Stimulated activated CD4-positive, alpha-beta T cell treated with anti-CD3 and anti-CD28 coated beads, TNF-alpha, amount 100 ng/mL, for 48 hours (primary cell): ENCODE data around the gene ADO.
"Not testable (repeated sequence)": the region's sequence is repeated elsewhere in the genome, so short reads cannot be mapped to it uniquely, and the experiment has no call there.

Experiments used
- DNase-seq, 3 donors: peaks; one replicate each; pipeline ENCODE4 v3.0.0-alpha.2; 2020; ENCODE audit warnings: low read depth in 3 of 3

Gene ADO

GRCh38 chr10:62804356-62805230 lies at the start of gene ADO:
Gene ADO, plus strand, starts transcription at chr10:62804720. Its CDS starts 340 bp downstream, at chr10:62805060.
- DNase-seq = peak in 2 of 3 donors; percentile 69 to 71

- DNase-seq = no peak
These were observed 49.6 kb upstream of the ADO start for GRCh38 chr10:62754963-62755362.

GRCh38 chr10:62755662-62756653 lies 48.6 kb upstream of the ADO start:
- no peak for DNase-seq

GRCh38 chr10:62759599-62760175 lies 44.8 kb upstream of the ADO start:
- no peak for DNase-seq

GRCh38 chr10:62760401-62760800 lies 44.1 kb upstream of the ADO start:
- no peak for DNase-seq

GRCh38 chr10:62761115-62761514 lies 43.4 kb upstream of the ADO start:
- DNase-seq = no peak

- DNase-seq = no peak
These were observed 41.4 kb upstream of the ADO start for GRCh38 chr10:62763155-62763554.

- no peak for DNase-seq
These were observed 40.5 kb upstream of the ADO start for GRCh38 chr10:62764011-62764410.

- no peak for DNase-seq
These were observed 38.8 kb upstream of the ADO start for GRCh38 chr10:62765726-62766125.

- DNase-seq = no peak
These were observed 38.1 kb upstream of the ADO start for GRCh38 chr10:62766386-62766785.

- no peak for DNase-seq
These were observed 34.8 kb upstream of the ADO start for GRCh38 chr10:62769574-62770242.

- no peak for DNase-seq
These were observed 32.1 kb upstream of the ADO start for GRCh38 chr10:62772186-62772974.

- peak in 1 of 3 donors; percentile 8 for DNase-seq
These were observed 26.4 kb upstream of the ADO start for GRCh38 chr10:62778125-62778524.

- DNase-seq = peak; percentile 71 to 76 (median 74)
These were observed 24.9 kb upstream of the ADO start for GRCh38 chr10:62779487-62780248.

- DNase-seq = not testable (repeated sequence)
These were observed 20.0 kb upstream of the ADO start for GRCh38 chr10:62784537-62784936.

GRCh38 chr10:62788285-62788684 lies 16.2 kb upstream of the ADO start:
- not testable (repeated sequence) for DNase-seq

- no peak for DNase-seq
These were observed 15.6 kb upstream of the ADO start for GRCh38 chr10:62788861-62789467.

- no peak for DNase-seq
These were observed 14.4 kb upstream of the ADO start for GRCh38 chr10:62790019-62790555.

- DNase-seq = no peak
These were observed 13.9 kb upstream of the ADO start for GRCh38 chr10:62790571-62790970.
